CD14-positive monocyte (primary cell): ENCODE measurements around the gene PRRC2B. TPM values are rescaled to one million over a fixed set of nuclear protein-coding genes. Genes with fewer than 3 reads are reported as not detected.
"Not testable (repeated sequence)": the region's sequence is repeated elsewhere in the genome, so short reads cannot be mapped to it uniquely, and the experiment has no call there.

Experiments
- DNase-seq, 3 donors: peaks; one replicate each; pipeline ENCODE4 v3.0.0-alpha.2; 2011 to 2022
- H2AFZ ChIP-seq: 2 replicates; pipeline ENCODE4 v1.6.0; 2012; ENCODE audit warnings: mild to moderate bottlenecking, low read depth, low read length, inconsistent platforms; ENCODE audit not compliant: insufficient read depth, poor library complexity, severe bottlenecking
- H3K27ac ChIP-seq, 2 donors: 1 replicate in 1 of 2; 2 replicates in 1 of 2; pipeline ENCODE4 v1.5.1; 2012 to 2013; ENCODE audit warnings: low read length in 2 of 2, control low read depth in 1 of 2, inconsistent platforms in 1 of 2, low read depth in 1 of 2, mild to moderate bottlenecking in 1 of 2
- H3K27me3 ChIP-seq, 2 donors: one replicate each; pipeline versions ENCODE4 v1.6.0 to v1.6.1; 2011 to 2013; ENCODE audit warnings: low read length in 2 of 2; ENCODE audit not compliant: control insufficient read depth in 2 of 2, insufficient read depth in 2 of 2
- H3K36me3 ChIP-seq, 2 donors: replicated peaks in 1 of 2; 1 replicate in 1 of 2; 2 replicates in 1 of 2; pipeline versions ENCODE4 v1.5.1 to v1.6.1; 2012 to 2013; ENCODE audit warnings: low read length in 2 of 2, control low read depth in 1 of 2, inconsistent platforms in 1 of 2, mild to moderate bottlenecking in 1 of 2; ENCODE audit not compliant: insufficient read depth in 2 of 2, control insufficient read depth in 1 of 2
- H3K4me1 ChIP-seq, 2 donors: 1 replicate in 1 of 2; 2 replicates in 1 of 2; pipeline versions ENCODE4 v1.5.1 to v1.6.1; 2012 to 2013; ENCODE audit warnings: low read length in 2 of 2, control low read depth in 1 of 2, inconsistent platforms in 1 of 2, mild to moderate bottlenecking in 1 of 2, moderate library complexity in 1 of 2; ENCODE audit not compliant: insufficient read depth in 2 of 2, control insufficient read depth in 1 of 2
- H3K4me2 ChIP-seq: replicated peaks from 2 replicates; pipeline ENCODE3; 2012; ENCODE audit warnings: low read length, moderate library complexity, mild to moderate bottlenecking; ENCODE audit not compliant: poor library complexity, severe bottlenecking; ENCODE audit errors: extremely low read depth
- H3K4me3 ChIP-seq, 3 experiments: fragments of 200-600 bp in 1 of 3; sonication (generic) in 1 of 3; replicated peaks in 1 of 3; 1 replicate in 2 of 3; 2 replicates in 1 of 3; pipeline ENCODE4 v1.5.1; 2011 to 2013; ENCODE audit warnings: low read length in 3 of 3, mild to moderate bottlenecking in 3 of 3, control low read depth in 2 of 3, low read depth in 2 of 3, inconsistent platforms in 1 of 3, moderate library complexity in 1 of 3
- H3K79me2 ChIP-seq: 2 replicates; pipeline ENCODE4 v1.6.0; 2012; ENCODE audit warnings: mild to moderate bottlenecking, control low read depth, inconsistent platforms, low read length, moderate library complexity; ENCODE audit not compliant: insufficient read depth
- H3K9ac ChIP-seq: 2 replicates; pipeline ENCODE4 v1.6.0; 2017; ENCODE audit warnings: low read length, mild to moderate bottlenecking; ENCODE audit not compliant: insufficient read depth, poor library complexity, severe bottlenecking
- H3K9me3 ChIP-seq, 2 donors: replicated peaks in 1 of 2; 1 replicate in 1 of 2; 2 replicates in 1 of 2; pipeline versions ENCODE4 v1.5.1 to v1.6.1; 2012 to 2013; ENCODE audit warnings: low read length in 2 of 2, control low read depth in 1 of 2; ENCODE audit not compliant: control insufficient read depth in 1 of 2, insufficient read depth in 1 of 2
- H4K20me1 ChIP-seq: 2 replicates; pipeline ENCODE4 v1.6.0; 2012; ENCODE audit warnings: mild to moderate bottlenecking, low read length, control low read depth, moderate library complexity; ENCODE audit not compliant: insufficient read depth
- H3K27ac Mint-ChIP-seq, 7 donors: one replicate each; pipeline ENCODE4 v1.8.0; 2020; ENCODE audit warnings: mild to moderate bottlenecking in 7 of 7, mixed read lengths in 7 of 7, moderate library complexity in 6 of 7, inconsistent platforms in 2 of 7
- H3K27me3 Mint-ChIP-seq, 3 donors: one replicate each; pipeline ENCODE4 v1.8.0; 2021 to 2022; ENCODE audit warnings: low read depth in 3 of 3, mild to moderate bottlenecking in 3 of 3, mixed read lengths in 3 of 3, moderate library complexity in 3 of 3, inconsistent platforms in 1 of 3
- H3K36me3 Mint-ChIP-seq, 2 donors: one replicate each; pipeline ENCODE4 v1.8.0; 2020; ENCODE audit warnings: mixed read lengths in 2 of 2, inconsistent platforms in 1 of 2, mild to moderate bottlenecking in 1 of 2
- H3K4me1 Mint-ChIP-seq: one replicate; pipeline ENCODE4 v1.8.0; 2020; ENCODE audit warnings: mild to moderate bottlenecking, mixed read lengths
- H3K4me3 Mint-ChIP-seq, 2 donors: one replicate each; pipeline ENCODE4 v1.8.0; 2020; ENCODE audit warnings: mild to moderate bottlenecking in 2 of 2, mixed read lengths in 2 of 2, moderate library complexity in 1 of 2
- H3K9me3 Mint-ChIP-seq, 7 donors: one replicate each; pipeline ENCODE4 v1.8.0; 2020 to 2022; ENCODE audit warnings: mixed read lengths in 7 of 7, mild to moderate bottlenecking in 6 of 7, moderate library complexity in 6 of 7, inconsistent platforms in 2 of 7
- WGBS: methylation state at CpG from one replicate; pipeline ENCODE4 v1.1.5; 2013; ENCODE audit warnings: missing lambda C conversion rate; ENCODE audit not compliant: insufficient coverage; 5-methylcytosine and 5-hydroxymethylcytosine counted together
- intact Hi-C, 2 donors: fragments of 100-400 bp; cut with micrococcal nuclease; formaldehyde crosslinking; loops; one replicate each; pipeline versions ENCODE4 v1.15.0 to v1.15.1; 2023
- polyA plus RNA-seq, 3 donors: library from polyadenylated mRNA; depleted of rRNA in 1 of 3; unstranded in 2 of 3; stranded (reverse) in 1 of 3; fragments of 300-500 nt in 2 of 3; fragments of >200 nt in 1 of 3; fragmentation: Illumina TruSeq in 2 of 3; gene quantifications; 1 replicate in 2 of 3; 2 replicates in 1 of 3; pipeline ENCODE4 v1.2.3, GENCODE V29; 2012 to 2021
- TF ChIP-seq, protein P1 (sequence below): fragments of 200-600 bp; IDR thresholded peaks from one replicate; pipeline ENCODE4 v1.8.0; 2022; ENCODE audit warnings: antibody characterized with exemption, mild to moderate bottlenecking

The PRRC2B gene
- polyA plus RNA-seq, 3 donors, result 2.8 to 36.2 (median 8.6) TPM

DNA sequence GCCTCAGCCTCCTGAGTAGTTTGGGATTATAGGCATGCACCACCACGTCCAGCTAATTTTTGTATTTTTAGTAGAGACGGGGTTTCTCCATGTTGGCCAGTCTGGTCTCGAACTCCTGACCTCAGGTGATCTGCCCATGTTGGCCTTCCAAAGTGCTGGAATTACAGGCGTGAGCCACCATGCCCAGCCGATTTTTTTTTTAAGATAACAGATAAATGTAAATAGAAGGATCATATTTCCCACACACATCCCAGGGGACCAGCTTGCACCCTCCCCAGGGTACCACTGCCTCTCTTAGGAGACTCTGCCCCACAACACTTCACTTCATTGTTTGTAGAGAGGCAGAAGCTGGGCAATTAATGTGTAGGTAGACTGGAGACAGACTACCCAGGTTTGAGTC lies 19.2 kb upstream of the PRRC2B start:
- H4K20me1 ChIP-seq, H2AFZ ChIP-seq, H3K9ac ChIP-seq, H3K4me3 ChIP-seq, H3K27me3 ChIP-seq, H3K27ac ChIP-seq, H3K9me3 Mint-ChIP-seq, H3K4me2 ChIP-seq, H3K27me3 Mint-ChIP-seq, H3K36me3 Mint-ChIP-seq, intact Hi-C loops, H3K9me3 ChIP-seq, H3K79me2 ChIP-seq, DNase-seq, H3K36me3 ChIP-seq, H3K4me3 Mint-ChIP-seq: not testable (repeated sequence)
- Mint-ChIP-seq H3K27ac (peak overlapping the region in 1 of 7 donors; percentile 62), H3K4me1 (peaks cover 14% of the 10 kb centered on the region)
- H3K4me1 ChIP-seq, result peaks cover 15 to 16% of the 10 kb centered on the region in 2 donors
- WGBS, result no CpG with 5 or more reads among the region's 5 CpGs

DNA sequence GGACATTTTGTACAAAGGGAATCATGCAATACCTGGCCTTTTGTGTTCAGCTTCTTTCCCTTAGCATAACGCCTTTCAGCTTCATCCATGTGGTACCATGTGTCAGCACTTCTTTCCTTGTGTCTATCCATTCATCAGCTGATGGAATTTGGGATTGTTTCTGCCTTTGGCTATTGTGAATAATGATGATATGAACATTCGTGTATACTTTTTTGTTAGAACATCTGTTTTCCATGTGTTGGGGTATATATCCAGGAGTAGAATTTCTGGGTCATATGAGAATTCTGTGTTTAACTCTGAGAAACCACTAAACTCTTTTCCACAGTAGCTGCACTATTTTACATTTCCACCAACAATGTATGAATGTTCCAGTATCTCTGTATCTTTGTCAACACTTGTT lies 14.8 kb upstream of the PRRC2B start:
- H3K79me2 ChIP-seq, result no peaks in the 10 kb centered on the region
- Mint-ChIP-seq H3K27me3 (peaks cover 0 to 6% (median 0%) of the 10 kb centered on the region in 3 donors), H3K4me3 (no peak overlapping the region), H3K4me1 (peaks cover 2% of the 10 kb centered on the region), H3K36me3 (no peaks in the 10 kb centered on the region), H3K9me3 (no peaks in the 10 kb centered on the region), H3K27ac (no peak overlapping the region)
- WGBS, result no CpG with 5 or more reads among the region's 2 CpGs
- no peaks in the 10 kb centered on the region for H3K9me3 ChIP-seq
- no peak overlapping the region for H3K4me3 ChIP-seq
- no peaks in the 10 kb centered on the region for H3K27me3 ChIP-seq
- H3K27ac ChIP-seq, result no peak overlapping the region
- no peak for DNase-seq
- no peak overlapping the region for H2AFZ ChIP-seq
- intact Hi-C loops, result no loop called here
- TF ChIP-seq, protein P1, sequence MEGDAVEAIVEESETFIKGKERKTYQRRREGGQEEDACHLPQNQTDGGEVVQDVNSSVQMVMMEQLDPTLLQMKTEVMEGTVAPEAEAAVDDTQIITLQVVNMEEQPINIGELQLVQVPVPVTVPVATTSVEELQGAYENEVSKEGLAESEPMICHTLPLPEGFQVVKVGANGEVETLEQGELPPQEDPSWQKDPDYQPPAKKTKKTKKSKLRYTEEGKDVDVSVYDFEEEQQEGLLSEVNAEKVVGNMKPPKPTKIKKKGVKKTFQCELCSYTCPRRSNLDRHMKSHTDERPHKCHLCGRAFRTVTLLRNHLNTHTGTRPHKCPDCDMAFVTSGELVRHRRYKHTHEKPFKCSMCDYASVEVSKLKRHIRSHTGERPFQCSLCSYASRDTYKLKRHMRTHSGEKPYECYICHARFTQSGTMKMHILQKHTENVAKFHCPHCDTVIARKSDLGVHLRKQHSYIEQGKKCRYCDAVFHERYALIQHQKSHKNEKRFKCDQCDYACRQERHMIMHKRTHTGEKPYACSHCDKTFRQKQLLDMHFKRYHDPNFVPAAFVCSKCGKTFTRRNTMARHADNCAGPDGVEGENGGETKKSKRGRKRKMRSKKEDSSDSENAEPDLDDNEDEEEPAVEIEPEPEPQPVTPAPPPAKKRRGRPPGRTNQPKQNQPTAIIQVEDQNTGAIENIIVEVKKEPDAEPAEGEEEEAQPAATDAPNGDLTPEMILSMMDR, result no peak
- H3K36me3 ChIP-seq, result no peaks in the 10 kb centered on the region
- peaks cover 0 to 3% of the 10 kb centered on the region in 2 donors for H3K4me1 ChIP-seq
- H3K9ac ChIP-seq, result no peak overlapping the region
- H4K20me1 ChIP-seq, result no peaks in the 10 kb centered on the region
- H3K4me2 ChIP-seq, result no peak overlapping the region
